Osteocyte (in vitro differentiated cells): Measurements from ENCODE around the gene LGR5. TPM values are rescaled to one million over a fixed set of nuclear protein-coding genes. Genes with fewer than 3 reads are reported as not detected.
A peak's percentile ranks its signal among the peaks of the same experiment; 100 is the strongest.

ENCODE experiments used
- DNase-seq: peaks from one replicate; pipeline ENCODE4 v3.0.0; 2021; ENCODE audit warnings: mixed read lengths; ENCODE audit not compliant: unreplicated experiment; ENCODE audit errors: extremely low spot score
- H3K27ac Mint-ChIP-seq: one replicate; pipeline ENCODE4 v1.8.0; 2021; ENCODE audit warnings: mild to moderate bottlenecking, mixed read lengths; ENCODE audit not compliant: unreplicated experiment
- H3K27me3 Mint-ChIP-seq: one replicate; pipeline ENCODE4 v1.8.0; 2021; ENCODE audit warnings: mixed read lengths; ENCODE audit not compliant: unreplicated experiment
- H3K36me3 Mint-ChIP-seq: one replicate; pipeline ENCODE4 v1.8.0; 2021; ENCODE audit warnings: mixed read lengths; ENCODE audit not compliant: unreplicated experiment
- H3K4me1 Mint-ChIP-seq: one replicate; pipeline ENCODE4 v1.8.0; 2021; ENCODE audit warnings: mixed read lengths; ENCODE audit not compliant: unreplicated experiment
- H3K4me3 Mint-ChIP-seq: one replicate; pipeline ENCODE4 v1.8.0; 2021; ENCODE audit warnings: mild to moderate bottlenecking, moderate library complexity, mixed read lengths; ENCODE audit not compliant: unreplicated experiment
- H3K9me3 Mint-ChIP-seq: one replicate; pipeline ENCODE4 v1.8.0; 2021; ENCODE audit warnings: mixed read lengths; ENCODE audit not compliant: unreplicated experiment
- total RNA-seq: library from RNA; stranded (reverse); gene quantifications from 2 replicates; pipeline ENCODE4 v1.2.1, GENCODE V29; 2021
- TF ChIP-seq, protein P1 (sequence below): fragments of 200-600 bp; sonication (generic); IDR thresholded peaks from 2 replicates; pipeline ENCODE4 v1.5.0; 2021; ENCODE audit warnings: antibody characterized with exemption, mild to moderate bottlenecking, moderate library complexity

The LGR5 gene
- total RNA-seq, 1 donor from 2014 or later, result 55.8 TPM

DNA sequence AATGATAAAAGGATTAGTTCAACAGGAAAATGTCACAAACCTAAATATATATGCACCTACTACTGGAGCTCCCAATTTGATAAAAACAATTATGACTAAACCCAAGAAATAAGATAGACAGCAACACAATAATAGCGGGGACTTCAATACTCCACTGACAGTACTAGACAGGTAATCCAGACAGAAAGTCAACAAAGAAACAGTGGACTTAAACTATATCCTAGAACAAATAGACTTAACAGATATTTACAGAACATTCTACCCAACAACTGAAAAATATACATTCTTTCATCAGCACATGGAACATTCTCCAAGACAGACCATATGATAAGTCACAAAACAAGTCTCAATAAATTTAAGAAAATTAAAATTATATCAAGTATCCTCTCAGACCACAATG is 28.0 kb upstream of the LGR5 start:
- H3K27me3 Mint-ChIP-seq, result no peaks in the 10 kb centered on the region
- peaks cover 6% of the 10 kb centered on the region for H3K36me3 Mint-ChIP-seq
- TF ChIP-seq, protein P1, sequence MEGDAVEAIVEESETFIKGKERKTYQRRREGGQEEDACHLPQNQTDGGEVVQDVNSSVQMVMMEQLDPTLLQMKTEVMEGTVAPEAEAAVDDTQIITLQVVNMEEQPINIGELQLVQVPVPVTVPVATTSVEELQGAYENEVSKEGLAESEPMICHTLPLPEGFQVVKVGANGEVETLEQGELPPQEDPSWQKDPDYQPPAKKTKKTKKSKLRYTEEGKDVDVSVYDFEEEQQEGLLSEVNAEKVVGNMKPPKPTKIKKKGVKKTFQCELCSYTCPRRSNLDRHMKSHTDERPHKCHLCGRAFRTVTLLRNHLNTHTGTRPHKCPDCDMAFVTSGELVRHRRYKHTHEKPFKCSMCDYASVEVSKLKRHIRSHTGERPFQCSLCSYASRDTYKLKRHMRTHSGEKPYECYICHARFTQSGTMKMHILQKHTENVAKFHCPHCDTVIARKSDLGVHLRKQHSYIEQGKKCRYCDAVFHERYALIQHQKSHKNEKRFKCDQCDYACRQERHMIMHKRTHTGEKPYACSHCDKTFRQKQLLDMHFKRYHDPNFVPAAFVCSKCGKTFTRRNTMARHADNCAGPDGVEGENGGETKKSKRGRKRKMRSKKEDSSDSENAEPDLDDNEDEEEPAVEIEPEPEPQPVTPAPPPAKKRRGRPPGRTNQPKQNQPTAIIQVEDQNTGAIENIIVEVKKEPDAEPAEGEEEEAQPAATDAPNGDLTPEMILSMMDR, result no peak
- DNase-seq, result no peak
- H3K4me3 Mint-ChIP-seq, result no peak overlapping the region
- H3K27ac Mint-ChIP-seq, result no peak overlapping the region
- peaks cover 33% of the 10 kb centered on the region for H3K9me3 Mint-ChIP-seq
- H3K4me1 Mint-ChIP-seq, result peaks cover 4% of the 10 kb centered on the region

DNA sequence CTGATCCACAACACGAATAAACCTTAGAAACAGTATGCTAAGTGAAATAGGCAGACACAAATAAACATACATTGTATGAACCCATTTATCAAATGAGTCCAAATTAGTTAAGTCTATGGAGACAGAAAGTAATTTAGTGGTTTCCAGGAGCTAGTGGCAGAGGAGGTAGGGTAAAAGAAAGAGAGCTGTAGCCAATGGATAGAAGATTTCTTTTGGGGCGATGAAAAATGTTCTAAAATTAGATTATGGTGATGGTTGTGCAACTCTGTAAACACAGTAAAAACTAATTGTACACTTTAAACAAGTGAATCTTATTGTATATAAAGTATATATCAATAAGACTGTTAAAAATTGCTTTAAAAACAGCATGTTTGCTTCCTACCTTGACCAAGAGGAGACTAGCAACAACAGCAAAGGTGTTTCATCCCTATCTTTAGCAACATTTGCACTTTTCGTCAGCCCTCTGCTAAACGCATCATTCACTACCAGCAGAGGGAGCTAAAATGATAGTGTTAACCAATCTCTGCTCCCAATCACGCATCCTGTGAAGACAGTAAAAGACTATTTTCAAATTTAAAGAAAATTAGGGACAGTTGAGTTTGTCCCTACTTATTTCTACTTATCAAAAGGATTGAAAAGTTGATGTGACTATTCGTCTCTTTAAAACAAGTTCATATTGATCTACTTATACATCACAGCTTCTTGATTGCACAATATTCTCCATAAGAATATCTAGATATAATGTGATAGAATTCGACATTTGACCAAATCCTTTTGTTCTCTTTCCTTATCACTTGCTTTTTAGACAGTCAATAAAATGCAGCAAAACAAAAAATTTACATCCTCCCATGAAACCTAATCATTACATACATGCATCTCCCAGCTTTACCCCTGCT is 24.0 kb upstream of the LGR5 start:
- Mint-ChIP-seq H3K9me3 (peaks cover 22% of the 10 kb centered on the region), H3K27me3 (no peaks in the 10 kb centered on the region), H3K4me3 (no peak overlapping the region), H3K36me3 (peaks cover 6% of the 10 kb centered on the region), H3K4me1 (peaks cover 11% of the 10 kb centered on the region), H3K27ac (no peak overlapping the region)
- TF ChIP-seq, protein P1, result peak; percentile 92
- DNase-seq, result no peak

DNA sequence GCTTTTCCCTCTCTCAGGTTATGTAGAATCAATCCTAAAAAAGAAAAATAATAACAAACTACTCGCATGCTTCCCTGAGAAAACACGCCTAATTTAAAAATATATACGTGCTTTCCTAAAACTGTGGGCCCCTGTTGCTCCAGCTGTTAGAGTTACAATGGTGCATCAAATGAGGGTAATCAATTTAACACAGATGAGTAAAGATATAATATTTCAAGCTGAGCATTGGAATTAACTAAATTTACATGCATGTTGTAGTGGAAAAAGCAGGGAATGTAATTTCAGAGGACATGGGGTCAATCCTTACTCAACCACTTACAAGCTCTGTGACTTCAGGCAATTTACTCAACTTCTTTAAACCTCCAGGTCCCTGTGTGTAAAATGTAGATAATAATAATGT is 22.4 kb upstream of the LGR5 start:
- no peak overlapping the region for H3K27ac Mint-ChIP-seq

DNA sequence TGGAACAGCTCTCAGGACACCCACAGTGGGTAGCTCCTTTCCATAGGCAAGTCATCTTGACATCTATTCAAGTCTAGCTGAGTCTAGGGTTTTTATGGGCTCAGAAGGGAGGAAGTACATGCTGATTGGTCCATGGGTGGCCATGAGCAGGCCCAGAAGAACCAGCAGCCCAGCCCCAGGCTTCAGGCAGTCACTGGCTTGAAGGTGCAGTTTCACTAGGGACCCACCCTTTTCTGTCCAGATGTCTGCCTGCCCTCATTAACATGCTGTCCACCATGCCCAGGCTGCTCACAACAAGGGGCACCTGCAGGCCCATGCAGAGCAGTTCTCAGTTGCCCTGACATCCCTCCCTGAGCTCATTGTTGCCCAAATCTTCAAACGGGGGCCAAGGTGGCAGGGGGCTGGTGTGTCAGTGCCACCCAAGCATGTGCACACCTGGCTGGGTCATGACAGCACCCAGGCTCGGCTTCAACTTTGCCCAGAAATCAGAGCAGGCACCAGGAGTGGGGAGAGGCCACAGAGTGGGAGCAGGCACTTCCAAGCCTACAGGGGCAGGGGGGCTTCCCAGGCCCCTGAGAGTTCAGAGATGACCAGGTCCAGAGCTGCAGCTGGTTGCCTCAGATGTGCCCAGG is 18.7 kb upstream of the LGR5 start:
- H3K4me1 Mint-ChIP-seq, result peaks cover 30% of the 10 kb centered on the region
- no peak overlapping the region for H3K27ac Mint-ChIP-seq
- no peak for DNase-seq
- TF ChIP-seq, protein P1, result no peak
- no peak overlapping the region for H3K4me3 Mint-ChIP-seq
- no peaks in the 10 kb centered on the region for H3K9me3 Mint-ChIP-seq
- H3K36me3 Mint-ChIP-seq, result peaks cover 2% of the 10 kb centered on the region
- no peaks in the 10 kb centered on the region for H3K27me3 Mint-ChIP-seq

More for the DNA sequence above, 22.4 kb upstream of the LGR5 start:
- peaks cover 6% of the 10 kb centered on the region for H3K36me3 Mint-ChIP-seq
- TF ChIP-seq, protein P1, result no peak
- H3K9me3 Mint-ChIP-seq, result peaks cover 8% of the 10 kb centered on the region
- no peaks in the 10 kb centered on the region for H3K27me3 Mint-ChIP-seq
- no peak overlapping the region for H3K4me3 Mint-ChIP-seq
- DNase-seq, result no peak
- peaks cover 11% of the 10 kb centered on the region for H3K4me1 Mint-ChIP-seq
